Spleen (tissue), 7 donors: ENCODE measurements around the gene RNF167.

Experiments
- POLR2A ChIP-seq, 3 donors: fragments of 450-650 bp; IDR thresholded peaks; one replicate each; pipeline ENCODE4 v1.5.1; 2017; ENCODE audit warnings: antibody characterized with exemption in 3 of 3, mild to moderate bottlenecking in 1 of 3
- POLR2AphosphoS5 ChIP-seq, 3 donors: sonication (generic); formaldehyde crosslinking; IDR thresholded peaks; one replicate each; pipeline ENCODE4 v1.5.1; 2017; ENCODE audit warnings: antibody characterized with exemption in 3 of 3
- TF ChIP-seq, protein P1 (sequence below), 11 experiments: fragments of 200-600 bp in 7 of 11; fragments of 450-650 bp in 4 of 11; sonication (generic) in 4 of 11; IDR thresholded peaks in 8 of 11; conservative IDR thresholded peaks in 3 of 11; 1 replicate in 7 of 11; 2 replicates in 4 of 11; pipeline versions ENCODE4 v1.4.0 to v1.8.0; 2016 to 2021; ENCODE audit warnings: antibody characterized with exemption in 11 of 11, inconsistent platforms in 4 of 11, mild to moderate bottlenecking in 1 of 11
- donor health status: DM: no; HTN: no; CAD: no; lungs with moderate emphysema.
- donor health status: DM: no; HTN: no; CAD: no.
- donor health status: DM: no; HTN: no; CAD: no.

GRCh38 chr17:4956493-4957061, 16.5 kb downstream of the RNF167 start:
- no peak for TF ChIP-seq POLR2A (IDR thresholded peaks at IDR 0.05)
- TF ChIP-seq, protein P1, sequence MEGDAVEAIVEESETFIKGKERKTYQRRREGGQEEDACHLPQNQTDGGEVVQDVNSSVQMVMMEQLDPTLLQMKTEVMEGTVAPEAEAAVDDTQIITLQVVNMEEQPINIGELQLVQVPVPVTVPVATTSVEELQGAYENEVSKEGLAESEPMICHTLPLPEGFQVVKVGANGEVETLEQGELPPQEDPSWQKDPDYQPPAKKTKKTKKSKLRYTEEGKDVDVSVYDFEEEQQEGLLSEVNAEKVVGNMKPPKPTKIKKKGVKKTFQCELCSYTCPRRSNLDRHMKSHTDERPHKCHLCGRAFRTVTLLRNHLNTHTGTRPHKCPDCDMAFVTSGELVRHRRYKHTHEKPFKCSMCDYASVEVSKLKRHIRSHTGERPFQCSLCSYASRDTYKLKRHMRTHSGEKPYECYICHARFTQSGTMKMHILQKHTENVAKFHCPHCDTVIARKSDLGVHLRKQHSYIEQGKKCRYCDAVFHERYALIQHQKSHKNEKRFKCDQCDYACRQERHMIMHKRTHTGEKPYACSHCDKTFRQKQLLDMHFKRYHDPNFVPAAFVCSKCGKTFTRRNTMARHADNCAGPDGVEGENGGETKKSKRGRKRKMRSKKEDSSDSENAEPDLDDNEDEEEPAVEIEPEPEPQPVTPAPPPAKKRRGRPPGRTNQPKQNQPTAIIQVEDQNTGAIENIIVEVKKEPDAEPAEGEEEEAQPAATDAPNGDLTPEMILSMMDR (IDR thresholded peaks at IDR 0.05 in 8 of 11, conservative IDR thresholded peaks at IDR 0.05 in 3 of 11) = peak in 6 of 11 experiments; percentile 27 to 35 (median 32)
- TF ChIP-seq POLR2AphosphoS5 (IDR thresholded peaks at IDR 0.05) = no peak
